Measurements from ENCODE around the gene VGLL1.

GRCh38 chrX:136585262-136585661 lies 53.2 kb downstream of the VGLL1 start:
- TF ChIP-seq CTCF (conservative IDR thresholded peaks at IDR 0.05; ENCODE audit: low read length) (no peak), EZH2phosphoT487 (IDR thresholded peaks at IDR 0.05; ENCODE audit: borderline replicate concordance, low read depth, low read length) (no peak)

Data from OCI-LY7 (cell line).